Epithelial cell of esophagus (primary cell): ENCODE data around the gene MIPEP.
A peak's percentile ranks its signal among the peaks of the same experiment; 100 is the strongest.

Source experiments
- DNase-seq: peaks from one replicate; pipeline ENCODE4 v3.0.0; 2010; ENCODE audit warnings: low read depth
- H3K4me3 ChIP-seq: 2 replicates; pipeline ENCODE4 v1.5.1; 2011; ENCODE audit warnings: mild to moderate bottlenecking, low read length, control low read depth
- CTCF ChIP-seq: IDR thresholded peaks from 2 replicates; pipeline ENCODE4 v1.5.1; 2011; ENCODE audit warnings: low read depth, mild to moderate bottlenecking, low read length, control low read depth, inconsistent platforms; ENCODE audit not compliant: insufficient read depth; ENCODE audit errors: missing control alignments

The MIPEP gene

GRCh38 chr13:23868521-23868920 lies 20.7 kb downstream of the MIPEP start:
- no peak for TF ChIP-seq CTCF
- peak; percentile 92 for DNase-seq
- no peak overlapping the region for H3K4me3 ChIP-seq

- peak; percentile 63 for DNase-seq
- no peak for TF ChIP-seq CTCF
- no peak overlapping the region for H3K4me3 ChIP-seq
Observed at GRCh38 chr13:23867027-23867491, 22.1 kb downstream of the MIPEP start.

GRCh38 chr13:23866420-23867026 lies 22.7 kb downstream of the MIPEP start:
- TF ChIP-seq CTCF = no peak
- DNase-seq = no peak
- no peak overlapping the region for H3K4me3 ChIP-seq

- DNase-seq = no peak
- TF ChIP-seq CTCF = no peak
- H3K4me3 ChIP-seq = no peak overlapping the region
Observed at GRCh38 chr13:23865906-23866305, 23.3 kb downstream of the MIPEP start.

- no peak for TF ChIP-seq CTCF
- H3K4me3 ChIP-seq = no peak overlapping the region
- no peak for DNase-seq
Observed at GRCh38 chr13:23865026-23865425, 24.2 kb downstream of the MIPEP start.

GRCh38 chr13:23861310-23861709 lies 27.9 kb downstream of the MIPEP start:
- H3K4me3 ChIP-seq = no peak overlapping the region
- no peak for TF ChIP-seq CTCF
- DNase-seq = no peak

- TF ChIP-seq CTCF = no peak
- no peak overlapping the region for H3K4me3 ChIP-seq
- DNase-seq = no peak
Observed at GRCh38 chr13:23859904-23860303, 29.3 kb downstream of the MIPEP start.
